ENCODE results near the gene MPRIP.
"Not testable (repeated sequence)": the region's sequence is repeated elsewhere in the genome, so short reads cannot be mapped to it uniquely, and the experiment has no call there.

The MPRIP gene, protein sequence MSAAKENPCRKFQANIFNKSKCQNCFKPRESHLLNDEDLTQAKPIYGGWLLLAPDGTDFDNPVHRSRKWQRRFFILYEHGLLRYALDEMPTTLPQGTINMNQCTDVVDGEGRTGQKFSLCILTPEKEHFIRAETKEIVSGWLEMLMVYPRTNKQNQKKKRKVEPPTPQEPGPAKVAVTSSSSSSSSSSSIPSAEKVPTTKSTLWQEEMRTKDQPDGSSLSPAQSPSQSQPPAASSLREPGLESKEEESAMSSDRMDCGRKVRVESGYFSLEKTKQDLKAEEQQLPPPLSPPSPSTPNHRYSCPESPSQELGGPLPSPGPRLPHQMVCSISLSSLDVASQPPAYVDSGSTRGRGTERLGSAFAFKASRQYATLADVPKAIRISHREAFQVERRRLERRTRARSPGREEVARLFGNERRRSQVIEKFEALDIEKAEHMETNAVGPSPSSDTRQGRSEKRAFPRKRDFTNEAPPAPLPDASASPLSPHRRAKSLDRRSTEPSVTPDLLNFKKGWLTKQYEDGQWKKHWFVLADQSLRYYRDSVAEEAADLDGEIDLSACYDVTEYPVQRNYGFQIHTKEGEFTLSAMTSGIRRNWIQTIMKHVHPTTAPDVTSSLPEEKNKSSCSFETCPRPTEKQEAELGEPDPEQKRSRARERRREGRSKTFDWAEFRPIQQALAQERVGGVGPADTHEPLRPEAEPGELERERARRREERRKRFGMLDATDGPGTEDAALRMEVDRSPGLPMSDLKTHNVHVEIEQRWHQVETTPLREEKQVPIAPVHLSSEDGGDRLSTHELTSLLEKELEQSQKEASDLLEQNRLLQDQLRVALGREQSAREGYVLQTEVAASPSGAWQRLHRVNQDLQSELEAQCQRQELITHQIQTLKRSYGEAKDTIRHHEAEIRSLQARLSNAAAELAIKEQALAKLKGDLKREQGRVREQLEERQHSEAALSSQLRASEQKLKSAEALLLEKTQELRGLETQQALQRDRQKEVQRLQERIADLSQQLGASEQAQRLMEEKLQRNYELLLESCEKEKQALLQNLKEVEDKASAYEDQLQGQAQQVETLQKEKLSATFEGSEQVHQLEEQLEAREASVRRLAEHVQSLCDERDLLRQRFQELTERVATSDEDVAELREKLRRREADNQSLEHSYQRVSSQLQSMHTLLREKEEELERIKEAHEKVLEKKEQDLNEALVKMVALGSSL (N-terminal part only)

GRCh38 chr17:17042384-17042736, at the start of gene MPRIP:
TSS of gene MPRIP (plus strand) at chr17:17042457. CDS start at chr17:17042849, 392 bp downstream.
- no peak for DNase-seq

DNA sequence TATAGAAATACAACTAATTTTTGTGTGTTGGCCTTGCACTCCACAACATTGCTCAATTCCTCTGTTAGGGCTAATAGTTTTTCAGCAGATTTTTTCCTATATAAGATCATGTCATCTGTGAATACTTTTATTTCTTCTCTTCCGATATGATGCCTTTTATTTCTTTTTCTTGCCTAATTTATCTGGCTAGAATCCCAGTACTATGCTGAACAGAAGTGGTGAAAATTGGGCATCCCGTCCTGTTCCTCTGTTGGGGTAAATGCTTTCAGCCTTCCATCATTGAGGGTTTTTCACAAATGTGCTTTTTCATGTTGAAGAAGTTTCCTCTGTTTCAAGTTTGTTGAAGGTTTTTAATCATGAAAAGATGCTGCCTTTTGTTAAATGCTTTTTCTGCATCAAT, 47.6 kb upstream of the MPRIP start:
- no peak for DNase-seq

DNA sequence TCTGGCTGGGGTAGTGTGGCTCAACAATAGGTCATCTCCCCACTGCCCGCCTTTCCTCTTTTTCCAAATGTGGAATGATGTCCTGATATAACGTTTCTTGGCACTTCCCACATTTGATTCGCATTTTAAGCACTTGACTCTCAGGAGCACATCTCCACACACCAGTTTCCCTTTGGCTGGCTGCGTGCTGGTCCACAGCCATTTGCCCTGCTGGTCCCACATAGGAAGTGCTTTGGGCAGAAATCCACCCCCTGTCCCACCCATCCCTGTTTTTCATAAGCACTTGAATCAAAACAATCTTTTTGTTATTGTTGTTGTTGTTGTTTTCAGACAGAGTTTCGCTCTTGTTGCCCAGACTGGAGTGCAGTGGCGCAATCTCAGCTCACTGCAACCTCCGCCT, 46.3 kb upstream of the MPRIP start:
- no peak for DNase-seq

DNA sequence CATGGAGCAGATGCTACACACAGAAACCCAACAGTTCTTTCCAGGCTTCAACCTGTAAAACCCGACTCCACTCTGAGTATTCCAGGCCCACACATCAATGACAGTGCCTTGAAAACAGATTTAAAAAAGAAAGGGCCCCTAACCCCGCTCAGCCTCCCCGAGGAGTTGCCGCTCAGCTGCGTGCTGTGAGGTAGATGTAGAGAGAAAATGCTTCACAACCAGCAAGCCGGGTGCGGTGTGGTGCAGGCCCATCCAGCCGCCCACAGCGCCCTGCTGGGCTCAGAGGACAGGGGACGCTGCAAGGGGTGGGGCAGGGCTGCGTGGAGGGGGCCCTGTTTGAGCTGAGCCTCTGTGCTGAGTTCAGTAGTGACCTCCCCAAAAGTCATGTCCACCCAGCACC, 45.5 kb upstream of the MPRIP start:
- DNase-seq = not testable (repeated sequence)

GRCh38 chr17:16997514-16998429, 44.5 kb upstream of the MPRIP start:
- DNase-seq = no peak

GRCh38 chr17:16999931-17000625, 42.2 kb upstream of the MPRIP start:
- no peak for DNase-seq

DNA sequence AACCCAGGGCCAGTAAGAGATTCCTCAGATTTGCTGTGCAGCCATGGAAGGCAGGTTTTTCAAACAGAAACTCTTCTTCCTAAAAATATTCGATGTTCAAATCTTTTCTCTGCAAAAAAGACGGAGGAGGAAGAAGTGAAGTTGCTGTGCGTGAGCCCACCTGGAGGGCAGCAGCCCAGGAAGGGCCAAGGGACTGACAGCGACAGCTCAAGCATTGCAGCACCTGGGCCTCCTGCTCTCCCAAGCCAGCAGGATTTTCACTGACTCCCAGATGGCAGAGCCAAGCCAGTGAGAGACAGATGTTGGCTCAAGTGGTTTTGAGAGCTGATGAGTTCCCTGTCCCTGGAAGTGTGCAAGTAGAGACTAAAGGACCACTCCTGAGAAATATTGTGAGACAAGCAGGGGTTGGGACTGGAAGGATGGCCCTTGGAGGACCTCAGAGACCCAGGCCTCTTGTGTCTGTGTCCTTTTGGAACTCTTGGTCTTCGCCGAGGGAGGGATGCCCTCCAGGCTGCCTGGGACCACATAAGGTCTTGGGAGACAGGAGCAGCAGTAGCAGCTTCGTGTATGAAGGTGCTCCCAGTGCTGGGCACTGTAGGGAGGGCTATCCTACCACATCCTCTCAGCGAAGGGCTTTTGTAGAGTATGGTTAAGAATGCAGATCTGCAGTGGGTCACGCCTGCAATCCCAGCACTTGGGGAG, 41.0 kb upstream of the MPRIP start:
- DNase-seq = no peak

- DNase-seq = no peak
Observed at GRCh38 chr17:17001874-17002520, 40.3 kb upstream of the MPRIP start.

GRCh38 chr17:17002731-17003715, 39.2 kb upstream of the MPRIP start:
- not testable (repeated sequence) for DNase-seq

DNA sequence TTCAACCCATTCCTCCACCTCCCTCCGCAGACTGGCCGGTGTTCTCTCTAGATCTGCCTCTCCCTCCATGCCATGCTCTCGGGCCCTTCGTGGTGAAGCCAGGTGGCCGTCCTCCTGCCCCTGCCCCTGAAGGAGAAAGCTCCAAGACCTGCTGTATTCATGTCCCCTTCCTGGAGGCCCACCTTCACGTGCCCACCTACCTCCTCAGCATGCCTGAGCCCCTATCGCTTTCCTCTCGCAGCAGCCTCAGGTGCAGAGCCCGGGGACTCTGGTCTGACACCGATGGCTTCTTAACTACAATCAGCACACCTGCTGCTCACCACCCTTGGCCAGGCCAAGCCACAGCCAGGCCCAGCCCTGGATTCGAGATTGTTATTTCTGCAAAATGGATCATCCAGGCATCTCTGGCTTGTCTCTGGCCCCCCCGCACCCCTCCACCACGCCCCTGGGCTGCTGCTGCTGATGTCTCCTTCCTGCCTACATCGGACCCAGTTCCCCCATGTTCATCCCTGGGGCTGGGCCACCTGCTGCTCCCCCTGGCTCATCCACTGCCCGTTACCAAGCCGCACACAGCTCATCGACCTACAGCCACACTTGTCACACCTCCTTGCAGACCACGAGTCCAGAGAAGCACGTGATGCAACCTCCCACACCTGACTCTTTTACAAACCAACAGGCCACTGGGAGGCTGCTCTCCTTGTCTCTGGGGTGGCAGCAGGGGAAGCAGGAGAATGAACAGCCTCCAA, 37.8 kb upstream of the MPRIP start:
- no peak for DNase-seq

- not testable (repeated sequence) for DNase-seq
Observed at GRCh38 chr17:17004997-17005614, 37.2 kb upstream of the MPRIP start.

DNA sequence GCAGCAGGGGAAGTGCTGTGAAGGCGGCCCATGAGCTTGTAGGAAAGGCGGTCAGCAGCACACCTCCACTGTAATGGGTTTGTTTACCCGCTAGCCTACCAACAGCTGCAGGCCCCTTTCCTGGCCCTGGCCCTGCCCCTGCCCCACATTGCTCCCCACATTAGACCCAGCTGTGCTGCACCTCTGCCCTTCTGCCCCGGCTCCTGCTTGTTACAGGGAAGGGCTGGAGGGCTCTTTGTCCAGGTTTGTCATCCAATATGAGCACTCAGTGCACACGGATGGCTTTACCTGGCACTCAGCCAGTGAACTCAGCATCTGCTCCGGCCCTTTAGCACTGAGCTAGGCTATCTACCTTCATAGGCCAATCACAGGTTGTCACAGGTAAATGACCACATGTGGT, 34.4 kb upstream of the MPRIP start:
- DNase-seq = not testable (repeated sequence)

GRCh38 chr17:17008621-17009397, 33.4 kb upstream of the MPRIP start:
- not testable (repeated sequence) for DNase-seq

DNA sequence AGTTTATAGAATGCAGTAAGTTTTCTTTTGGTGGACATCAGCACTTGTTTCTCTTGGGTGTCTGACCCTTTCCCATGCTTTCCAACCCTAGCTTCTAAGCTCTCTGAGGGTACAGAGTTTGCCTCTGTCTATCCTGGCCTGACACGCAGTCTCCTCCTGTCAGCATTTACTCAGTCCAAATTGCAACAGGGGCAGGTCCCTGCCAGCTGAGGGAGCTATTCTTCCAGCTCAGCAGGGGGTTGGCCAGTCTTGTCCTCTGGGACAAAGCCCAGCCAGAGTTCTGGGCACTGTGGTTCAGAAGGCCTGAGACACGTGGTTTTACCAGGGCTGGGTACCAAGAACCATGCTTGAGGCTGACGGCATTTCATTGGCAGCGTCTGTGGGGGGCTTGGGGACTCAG, 32.3 kb upstream of the MPRIP start:
- DNase-seq = not testable (repeated sequence)

DNA sequence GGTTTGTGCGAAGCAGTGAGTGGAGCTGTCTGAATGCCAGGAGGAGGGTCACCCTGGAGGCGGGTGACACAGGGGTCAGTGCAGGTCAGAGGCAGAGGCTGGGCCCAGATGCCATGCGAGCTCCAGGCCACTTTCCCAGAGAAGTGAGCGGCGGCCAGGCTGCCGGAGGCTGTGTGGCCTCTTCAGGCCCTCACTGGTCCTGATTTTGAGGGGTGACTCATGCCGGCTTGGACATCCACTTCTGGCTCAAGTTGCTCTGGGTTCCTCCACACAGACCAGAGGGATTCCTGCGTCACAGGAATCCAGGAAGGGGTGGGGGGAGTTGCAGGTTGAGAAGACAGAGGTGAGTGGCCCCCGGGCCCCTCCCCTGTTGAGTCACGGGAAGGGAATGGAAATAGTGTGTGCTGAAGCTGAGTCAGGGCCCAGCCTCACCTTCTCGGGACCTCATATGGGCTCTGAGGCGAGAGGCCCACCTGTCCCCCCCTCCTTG, 31.7 kb upstream of the MPRIP start:
- DNase-seq = not testable (repeated sequence)

DNA sequence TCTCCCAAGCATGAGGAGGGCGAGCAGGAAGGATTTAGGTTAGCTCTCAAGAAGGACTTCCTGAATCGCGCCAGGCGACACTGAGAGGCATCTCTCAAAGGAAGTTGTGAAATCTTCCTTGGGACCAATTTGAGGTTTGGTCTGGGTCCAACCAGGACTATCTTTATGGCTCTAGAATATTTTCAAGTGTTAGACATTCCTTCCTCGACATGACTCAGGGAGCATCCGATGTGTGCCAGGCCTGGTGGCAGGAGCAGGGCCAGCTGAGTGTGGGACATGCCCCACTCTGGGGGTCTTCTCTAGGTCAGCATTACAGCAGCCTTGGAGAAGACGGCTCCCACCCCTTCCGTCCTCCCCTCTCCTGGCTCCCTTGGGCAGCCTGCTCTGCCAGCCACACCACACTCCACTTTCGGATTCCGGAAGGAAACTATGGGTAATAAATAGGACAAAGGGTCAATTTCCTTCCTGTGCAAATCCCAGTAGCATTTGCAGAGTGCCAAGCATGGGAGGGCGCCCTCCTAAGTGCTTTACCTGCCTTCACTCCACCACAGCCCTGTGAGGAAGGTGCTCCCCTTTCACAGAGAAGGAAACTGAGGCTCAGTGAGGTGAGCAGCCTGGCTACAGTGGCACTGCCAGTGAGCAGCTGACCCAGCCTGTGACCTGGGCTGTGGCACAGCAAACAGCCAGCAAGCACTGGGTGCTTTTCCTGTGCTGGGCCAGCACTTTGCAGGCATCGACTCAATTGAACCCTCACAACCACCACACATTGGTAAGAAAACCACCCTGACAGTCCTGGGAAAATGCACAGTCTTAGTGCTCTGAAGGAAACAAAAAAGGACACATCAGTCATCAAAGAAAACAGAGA, 31.0 kb upstream of the MPRIP start:
- not testable (repeated sequence) for DNase-seq

Measured in NCI-H524 treated with DMSO at 0.1 percent for 48 hours (cell line).